GM23248 (cell line): ENCODE data around the gene LMOD3. TPM values are rescaled to one million over a fixed set of nuclear protein-coding genes. Genes with fewer than 3 reads are reported as not detected.

Source experiments
- DNase-seq: peaks from one replicate; pipeline ENCODE4 v3.0.0-alpha.2; 2015
- H2AFZ ChIP-seq: fragments of 200-600 bp; sonication (generic); 2 replicates; pipeline ENCODE4 v1.6.1; 2016; ENCODE audit warnings: antibody characterized with exemption
- H3F3A ChIP-seq: fragments of 200-600 bp; sonication (generic); 2 replicates; pipeline ENCODE4 v1.6.1; 2016; ENCODE audit warnings: mild to moderate bottlenecking, antibody characterized with exemption, mixed run types; ENCODE audit not compliant: insufficient read depth
- H3K27ac ChIP-seq: fragments of 200-600 bp; sonication (generic); 2 replicates; pipeline ENCODE4 v1.5.1; 2016; ENCODE audit warnings: mild to moderate bottlenecking
- H3K27me3 ChIP-seq: fragments of 200-600 bp; sonication (generic); replicated peaks from 2 replicates; pipeline ENCODE4 v1.6.1; 2016; ENCODE audit warnings: mild to moderate bottlenecking; ENCODE audit not compliant: insufficient read depth
- H3K36me3 ChIP-seq: fragments of 200-600 bp; sonication (generic); 2 replicates; pipeline ENCODE4 v1.6.1; 2016; ENCODE audit warnings: low read depth, mild to moderate bottlenecking
- H3K4me1 ChIP-seq: fragments of 200-600 bp; sonication (generic); 2 replicates; pipeline ENCODE4 v1.6.1; 2016; ENCODE audit warnings: mild to moderate bottlenecking; ENCODE audit not compliant: insufficient read depth
- H3K4me2 ChIP-seq: fragments of 200-600 bp; sonication (generic); one replicate; pipeline ENCODE4 v1.6.1; 2016; ENCODE audit warnings: mild to moderate bottlenecking; ENCODE audit not compliant: unreplicated experiment
- H3K4me3 ChIP-seq: fragments of 200-600 bp; sonication (generic); 2 replicates; pipeline ENCODE4 v1.5.1; 2016; ENCODE audit warnings: mild to moderate bottlenecking
- H3K79me2 ChIP-seq: fragments of 200-600 bp; sonication (generic); 2 replicates; pipeline ENCODE4 v1.6.1; 2016; ENCODE audit warnings: mild to moderate bottlenecking; ENCODE audit not compliant: insufficient read depth
- H3K9ac ChIP-seq: fragments of 200-600 bp; sonication (generic); 2 replicates; pipeline ENCODE4 v1.6.1; 2016; ENCODE audit warnings: mild to moderate bottlenecking
- H3K9me2 ChIP-seq: fragments of 200-600 bp; sonication (generic); 2 replicates; pipeline ENCODE4 v1.6.1; 2016; ENCODE audit warnings: mixed run types, mild to moderate bottlenecking, moderate library complexity; ENCODE audit not compliant: insufficient read depth
- H3K9me3 ChIP-seq: fragments of 200-600 bp; sonication (generic); one replicate; pipeline ENCODE4 v1.6.1; 2017; ENCODE audit warnings: low read depth
- H4K20me1 ChIP-seq: fragments of 200-600 bp; sonication (generic); 2 replicates; pipeline ENCODE4 v1.6.0; 2016; ENCODE audit not compliant: insufficient read depth
- EZH2 ChIP-seq: fragments of 200-600 bp; sonication (generic); IDR thresholded peaks from 2 replicates; pipeline ENCODE4 v1.6.1; 2018; ENCODE audit warnings: antibody characterized with exemption, mild to moderate bottlenecking; ENCODE audit not compliant: insufficient read depth, poor library complexity, severe bottlenecking
- EZH2phosphoT487 ChIP-seq: fragments of 200-600 bp; sonication (generic); IDR thresholded peaks from 2 replicates; pipeline ENCODE4 v1.6.1; 2018; ENCODE audit warnings: antibody characterized with exemption, moderate library complexity, mild to moderate bottlenecking, low read depth; ENCODE audit not compliant: insufficient read depth
- WGBS, 2 experiments: methylation state at CpG; one replicate each; pipeline ENCODE4 v1.1.6; 2015 to 2017; ENCODE audit warnings: low lambda C conversion rate in 2 of 2, low coverage in 1 of 2; ENCODE audit errors: missing lambda C conversion rate in 2 of 2; 5-methylcytosine and 5-hydroxymethylcytosine counted together
- in situ Hi-C: fragments of 300-500 bp; cut with MboI; formaldehyde crosslinking; loops from 2 replicates; pipeline ENCODE4 v1.15.0; 2020
- polyA plus RNA-seq: library from polyadenylated mRNA; unstranded; fragments of >200 nt; fragmentation: Nextera tagmentation; extraction: Ambion mirVana; gene quantifications from 2 replicates; pipeline ENCODE4 v1.2.1, GENCODE V29; 2016
- total RNA-seq: library from RNA; depleted of rRNA; stranded (reverse); fragments of >200 nt; shearing (Covaris generic); gene quantifications from 2 replicates; pipeline ENCODE4 v1.2.3, GENCODE V29; 2014; rRNA removed

The LMOD3 gene
- total RNA-seq: not detected in 2 replicates
- polyA plus RNA-seq: 0.04 TPM in 1 of 2 replicates, not detected in the other

DNA sequence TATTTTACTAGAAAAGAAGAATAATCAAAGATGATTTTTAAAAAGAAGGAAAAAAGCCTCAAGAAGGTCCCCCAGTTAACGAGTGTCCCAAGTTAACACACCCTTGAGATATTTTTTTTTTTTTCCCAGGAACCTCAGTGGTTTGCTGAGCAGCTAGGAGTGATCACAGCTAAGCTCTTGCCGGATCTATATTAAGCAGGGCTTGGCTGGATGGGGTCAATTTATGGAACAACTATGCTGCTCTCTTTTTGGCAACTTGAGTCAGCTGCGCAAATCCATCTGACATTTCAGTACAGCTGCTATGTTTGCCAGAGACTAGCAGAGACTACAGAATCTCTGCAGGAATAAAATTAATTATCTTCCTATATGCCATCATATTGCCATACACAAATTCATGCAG, at the start of gene LMOD3:
Gene LMOD3, minus strand, starts transcription at position 193 of the 400 bp plus-strand sequence. CDS start 209 bp downstream, outside the sequence.
- no peak within 1 kb of the TSS for H3K4me3 ChIP-seq
- no peak within 1 kb of the TSS for H3K9ac ChIP-seq
- in situ Hi-C loops: no loop called here
- no peaks in the 10 kb centered on the region for H3K9me3 ChIP-seq
- DNase-seq: no peak
- H3K9me2 ChIP-seq: no peaks in the 10 kb centered on the region
- WGBS, 2 experiments: 67 to 71% methylated on average over 3 of the region's 3 CpGs
- TF ChIP-seq EZH2phosphoT487 (no peak), EZH2 (no peak)
- no peak within 1 kb of the TSS for H3K27ac ChIP-seq
- H3K27me3 ChIP-seq: peaks cover 12% of the 10 kb centered on the region; the same call in 1 of the 2 replicates
- no peak within 1 kb of the TSS for H2AFZ ChIP-seq
- H4K20me1 ChIP-seq: no peaks in the 10 kb centered on the region
- H3K79me2 ChIP-seq: no peaks in the 10 kb centered on the region
- H3F3A ChIP-seq: no peaks in the 10 kb centered on the region
- no peaks in the 10 kb centered on the region for H3K36me3 ChIP-seq
- no peak within 1 kb of the TSS for H3K4me2 ChIP-seq
- no peaks in the 10 kb centered on the region for H3K4me1 ChIP-seq

DNA sequence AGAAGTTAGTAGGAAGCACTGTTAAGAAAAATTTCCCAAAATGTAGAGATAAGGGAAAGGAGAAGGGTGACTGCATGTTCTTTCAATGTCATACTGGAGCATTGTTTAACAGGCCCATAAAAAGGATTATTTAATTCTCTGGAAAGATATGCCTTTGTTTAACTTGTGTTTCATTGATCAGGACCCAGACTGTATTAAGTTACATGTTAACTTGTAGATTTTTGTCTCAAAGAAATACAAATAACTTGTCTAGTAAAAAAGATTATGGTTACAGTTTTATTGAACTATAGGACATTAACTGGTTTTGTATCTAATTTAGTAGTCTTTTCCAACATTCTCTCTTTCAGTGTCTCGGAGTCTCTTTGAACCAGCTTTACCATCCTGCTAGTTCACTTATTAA, 49.7 kb upstream of the LMOD3 start:
- in situ Hi-C loops: loop anchor here (25.0 kb wide), 1 partner anchor 490 kb away; no protein-coding TSS in a partner anchor
- no peaks in the 10 kb centered on the region for H3K27me3 ChIP-seq
- no peak for DNase-seq
- no peaks in the 10 kb centered on the region for H3K9me2 ChIP-seq
- no peaks in the 10 kb centered on the region for H3K36me3 ChIP-seq
- TF ChIP-seq EZH2phosphoT487 (no peak), EZH2 (no peak)
- no peaks in the 10 kb centered on the region for H3K9me3 ChIP-seq
- H3K4me1 ChIP-seq: no peaks in the 10 kb centered on the region
- H3K27ac ChIP-seq: no peak overlapping the region
- no peak overlapping the region for H3K4me2 ChIP-seq
- H3K79me2 ChIP-seq: no peaks in the 10 kb centered on the region
- H3F3A ChIP-seq: no peaks in the 10 kb centered on the region
- no peak overlapping the region for H2AFZ ChIP-seq
- no peaks in the 10 kb centered on the region for H4K20me1 ChIP-seq
- 98 to 100% methylated on average over 1 of the region's 1 CpG for whole genome bisulfite sequencing, 2 experiments
- H3K9ac ChIP-seq: no peak overlapping the region
- no peak overlapping the region for H3K4me3 ChIP-seq

DNA sequence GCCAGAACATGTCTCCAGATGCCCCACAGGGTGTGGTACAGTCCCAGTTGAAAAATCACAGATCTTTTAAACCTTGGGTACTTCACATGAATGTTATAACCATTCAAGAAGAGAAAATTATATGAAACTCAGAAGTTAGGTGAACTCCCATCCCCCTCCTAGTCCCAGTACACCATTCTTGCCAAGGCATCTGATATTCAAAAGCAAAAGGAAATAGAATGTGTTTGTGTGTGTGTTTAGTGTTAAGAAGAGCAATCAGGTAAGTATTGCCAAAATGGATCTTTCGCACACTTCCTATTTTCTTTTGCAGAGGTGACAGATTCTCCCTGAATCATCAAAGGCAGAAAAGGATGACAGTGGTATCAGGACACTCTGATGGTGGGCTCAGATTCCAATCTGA, 44.1 kb upstream of the LMOD3 start:
- in situ Hi-C loops: loop anchor here (10.0 to 25.0 kb wide), 2 partner anchors 258 to 496 kb away; no protein-coding TSS in a partner anchor
- whole genome bisulfite sequencing, 2 experiments: 94 to 100% methylated on average over 1 of the region's 1 CpG

DNA sequence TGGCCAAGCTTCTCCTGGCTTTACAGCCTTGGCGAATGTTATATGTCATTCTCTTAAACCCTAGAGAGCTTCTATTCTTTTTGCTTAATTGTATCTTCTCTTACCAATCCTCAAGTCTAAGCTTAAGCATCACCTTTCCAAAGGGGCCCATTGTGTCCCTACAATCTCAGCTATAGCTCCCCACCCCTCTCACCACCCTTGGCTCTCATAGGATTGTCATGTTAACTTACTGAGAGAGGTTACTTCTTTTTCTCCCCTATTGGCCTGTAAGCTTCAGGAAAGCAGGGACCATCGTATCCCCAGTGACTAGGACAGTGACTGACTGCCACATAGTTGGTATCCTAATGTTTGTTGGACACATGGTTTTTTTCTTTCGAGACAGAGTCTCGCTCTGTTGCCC, 43.3 kb upstream of the LMOD3 start:
- in situ Hi-C loops: loop anchor here (10.0 to 25.0 kb wide), 2 partner anchors 259 to 497 kb away; no protein-coding TSS in a partner anchor
- Histone ChIP-seq H3K27me3 (no peaks in the 10 kb centered on the region), H3K27ac (no peak overlapping the region), H3F3A (no peaks in the 10 kb centered on the region), H3K79me2 (no peaks in the 10 kb centered on the region), H2AFZ (no peak overlapping the region), H3K4me3 (no peak overlapping the region), H4K20me1 (no peaks in the 10 kb centered on the region), H3K4me2 (no peak overlapping the region), H3K9me3 (no peaks in the 10 kb centered on the region), H3K4me1 (no peaks in the 10 kb centered on the region), H3K9ac (no peak overlapping the region), H3K9me2 (no peaks in the 10 kb centered on the region), H3K36me3 (no peaks in the 10 kb centered on the region)
- 73 to 78% methylated on average over 4 of the region's 4 CpGs for WGBS, 2 experiments
- TF ChIP-seq EZH2phosphoT487 (no peak), EZH2 (no peak)
- no peak for DNase-seq

More for the DNA sequence above, 44.1 kb upstream of the LMOD3 start:
- Histone ChIP-seq H3K27me3 (no peaks in the 10 kb centered on the region), H3K27ac (no peak overlapping the region), H3K9me2 (no peaks in the 10 kb centered on the region), H3K4me3 (no peak overlapping the region), H3K4me2 (no peak overlapping the region), H3K79me2 (no peaks in the 10 kb centered on the region), H3K4me1 (no peaks in the 10 kb centered on the region), H4K20me1 (no peaks in the 10 kb centered on the region), H3K9ac (no peak overlapping the region), H3K9me3 (no peaks in the 10 kb centered on the region), H2AFZ (no peak overlapping the region), H3K36me3 (no peaks in the 10 kb centered on the region), H3F3A (no peaks in the 10 kb centered on the region)
- TF ChIP-seq EZH2phosphoT487 (no peak), EZH2 (no peak)
- DNase-seq: no peak

DNA sequence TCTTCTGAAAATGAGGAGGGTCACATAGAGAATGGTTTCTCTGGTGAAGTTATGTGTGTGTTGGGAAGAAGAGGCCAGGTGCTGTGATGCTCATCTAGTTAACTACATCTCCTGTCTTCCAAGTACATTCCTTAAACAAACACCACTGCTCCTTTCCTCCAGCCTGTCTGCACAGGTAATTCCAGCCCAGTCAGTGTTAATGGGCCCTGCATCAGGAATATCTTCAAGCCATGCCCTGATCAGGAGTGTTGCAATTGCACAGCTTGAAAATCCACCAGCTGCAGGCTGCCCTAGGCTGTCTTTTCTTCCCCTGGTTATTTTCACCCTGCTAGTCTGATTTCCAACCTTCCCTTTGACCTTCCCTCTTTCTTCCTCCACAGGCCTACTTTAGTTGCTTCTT, 41.9 kb upstream of the LMOD3 start:
- H4K20me1 ChIP-seq: no peaks in the 10 kb centered on the region
- H3K36me3 ChIP-seq: no peaks in the 10 kb centered on the region
- no peak overlapping the region for H3K4me3 ChIP-seq
- no peak overlapping the region for H2AFZ ChIP-seq
- no peaks in the 10 kb centered on the region for H3F3A ChIP-seq
- H3K9ac ChIP-seq: no peak overlapping the region
- H3K4me1 ChIP-seq: no peaks in the 10 kb centered on the region
- in situ Hi-C loops: loop anchor here (5.0 to 25.0 kb wide), 3 partner anchors 143 to 498 kb away; no protein-coding TSS in a partner anchor
- no peaks in the 10 kb centered on the region for H3K9me2 ChIP-seq
- no peak for DNase-seq
- no peak for TF ChIP-seq EZH2
- no peak overlapping the region for H3K27ac ChIP-seq
- H3K9me3 ChIP-seq: no peaks in the 10 kb centered on the region
- no peaks in the 10 kb centered on the region for H3K27me3 ChIP-seq
- H3K79me2 ChIP-seq: no peaks in the 10 kb centered on the region
- no peak overlapping the region for H3K4me2 ChIP-seq
